Measurements from ENCODE around the gene RNF19B. TPM values are rescaled to one million over a fixed set of nuclear protein-coding genes. Genes with fewer than 3 reads are reported as not detected.

The RNF19B gene
- total RNA-seq, 1 donor from 2014 or later: 24.6 TPM

DNA sequence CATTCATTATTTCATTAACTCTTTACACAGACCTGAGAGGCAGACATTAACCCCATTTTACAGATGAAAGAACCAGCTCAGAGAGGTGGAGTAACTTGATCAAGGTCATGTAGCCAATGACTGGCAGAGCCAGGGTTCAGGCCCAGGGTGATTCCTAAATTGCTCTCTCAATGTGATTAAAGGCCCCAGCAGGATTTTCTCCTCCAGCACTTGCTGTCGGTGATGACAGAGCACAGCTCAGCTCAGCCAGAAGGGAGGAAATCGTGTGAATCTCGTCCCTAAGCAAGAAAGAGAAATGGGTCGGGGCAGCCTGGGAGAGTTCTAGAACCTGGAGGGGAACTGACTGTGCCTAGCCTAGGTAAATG, 19.5 kb upstream of the RNF19B start:
- H3K4me3 ChIP-seq: no peak overlapping the region
- intact Hi-C loops (cut with DNase I): no loop called here
- peaks cover 34% of the 10 kb centered on the region for H3K4me1 ChIP-seq
- H3K9me3 ChIP-seq: no peaks in the 10 kb centered on the region
- no peak for TF ChIP-seq POLR2AphosphoS5 (IDR thresholded peaks at IDR 0.05; ENCODE audit: insufficient read depth in 1 of 2, low read depth in 1 of 2)
- TF ChIP-seq, protein P1, sequence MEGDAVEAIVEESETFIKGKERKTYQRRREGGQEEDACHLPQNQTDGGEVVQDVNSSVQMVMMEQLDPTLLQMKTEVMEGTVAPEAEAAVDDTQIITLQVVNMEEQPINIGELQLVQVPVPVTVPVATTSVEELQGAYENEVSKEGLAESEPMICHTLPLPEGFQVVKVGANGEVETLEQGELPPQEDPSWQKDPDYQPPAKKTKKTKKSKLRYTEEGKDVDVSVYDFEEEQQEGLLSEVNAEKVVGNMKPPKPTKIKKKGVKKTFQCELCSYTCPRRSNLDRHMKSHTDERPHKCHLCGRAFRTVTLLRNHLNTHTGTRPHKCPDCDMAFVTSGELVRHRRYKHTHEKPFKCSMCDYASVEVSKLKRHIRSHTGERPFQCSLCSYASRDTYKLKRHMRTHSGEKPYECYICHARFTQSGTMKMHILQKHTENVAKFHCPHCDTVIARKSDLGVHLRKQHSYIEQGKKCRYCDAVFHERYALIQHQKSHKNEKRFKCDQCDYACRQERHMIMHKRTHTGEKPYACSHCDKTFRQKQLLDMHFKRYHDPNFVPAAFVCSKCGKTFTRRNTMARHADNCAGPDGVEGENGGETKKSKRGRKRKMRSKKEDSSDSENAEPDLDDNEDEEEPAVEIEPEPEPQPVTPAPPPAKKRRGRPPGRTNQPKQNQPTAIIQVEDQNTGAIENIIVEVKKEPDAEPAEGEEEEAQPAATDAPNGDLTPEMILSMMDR (IDR thresholded peaks at IDR 0.05): no peak
- TF ChIP-seq POLR2A (IDR thresholded peaks at IDR 0.05): no peak
- no peak overlapping the region for H3K27ac ChIP-seq
- H3K27me3 ChIP-seq: no peaks in the 10 kb centered on the region
- no peaks in the 10 kb centered on the region for H3K36me3 ChIP-seq
- DNase-seq (ENCODE audit: extremely low spot score in 2 of 2): no peak

DNA sequence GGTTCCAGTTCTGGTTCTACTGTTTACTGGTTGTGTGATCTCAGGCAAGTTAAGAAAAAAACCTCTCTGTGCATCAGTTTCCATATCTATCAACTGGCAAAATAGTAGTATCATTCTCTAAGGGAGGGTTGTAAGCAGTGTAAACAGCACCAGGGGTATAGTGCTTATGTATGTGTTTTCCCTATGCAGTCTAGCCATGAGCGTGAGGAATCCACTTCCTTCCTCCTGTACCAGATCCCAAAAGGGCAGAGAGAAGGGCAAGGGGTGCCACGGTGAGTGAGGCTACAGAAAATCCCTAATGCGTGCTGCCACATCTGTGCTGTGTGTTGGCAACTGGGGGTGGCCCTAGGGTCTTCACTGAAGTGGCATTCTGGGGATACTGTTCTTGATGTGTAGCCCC, 18.4 kb upstream of the RNF19B start:
- no peak overlapping the region for H3K4me3 ChIP-seq
- TF ChIP-seq POLR2A (IDR thresholded peaks at IDR 0.05) (no peak), POLR2AphosphoS5 (IDR thresholded peaks at IDR 0.05; ENCODE audit: insufficient read depth in 1 of 2, low read depth in 1 of 2) (no peak)
- TF ChIP-seq, protein P1 (IDR thresholded peaks at IDR 0.05): no peak
- no peaks in the 10 kb centered on the region for H3K27me3 ChIP-seq
- no peak overlapping the region for H3K27ac ChIP-seq
- intact Hi-C loops (cut with DNase I): no loop called here
- H3K36me3 ChIP-seq: no peaks in the 10 kb centered on the region
- no peak for DNase-seq (ENCODE audit: extremely low spot score in 2 of 2)
- peaks cover 25% of the 10 kb centered on the region for H3K4me1 ChIP-seq
- no peaks in the 10 kb centered on the region for H3K9me3 ChIP-seq

DNA sequence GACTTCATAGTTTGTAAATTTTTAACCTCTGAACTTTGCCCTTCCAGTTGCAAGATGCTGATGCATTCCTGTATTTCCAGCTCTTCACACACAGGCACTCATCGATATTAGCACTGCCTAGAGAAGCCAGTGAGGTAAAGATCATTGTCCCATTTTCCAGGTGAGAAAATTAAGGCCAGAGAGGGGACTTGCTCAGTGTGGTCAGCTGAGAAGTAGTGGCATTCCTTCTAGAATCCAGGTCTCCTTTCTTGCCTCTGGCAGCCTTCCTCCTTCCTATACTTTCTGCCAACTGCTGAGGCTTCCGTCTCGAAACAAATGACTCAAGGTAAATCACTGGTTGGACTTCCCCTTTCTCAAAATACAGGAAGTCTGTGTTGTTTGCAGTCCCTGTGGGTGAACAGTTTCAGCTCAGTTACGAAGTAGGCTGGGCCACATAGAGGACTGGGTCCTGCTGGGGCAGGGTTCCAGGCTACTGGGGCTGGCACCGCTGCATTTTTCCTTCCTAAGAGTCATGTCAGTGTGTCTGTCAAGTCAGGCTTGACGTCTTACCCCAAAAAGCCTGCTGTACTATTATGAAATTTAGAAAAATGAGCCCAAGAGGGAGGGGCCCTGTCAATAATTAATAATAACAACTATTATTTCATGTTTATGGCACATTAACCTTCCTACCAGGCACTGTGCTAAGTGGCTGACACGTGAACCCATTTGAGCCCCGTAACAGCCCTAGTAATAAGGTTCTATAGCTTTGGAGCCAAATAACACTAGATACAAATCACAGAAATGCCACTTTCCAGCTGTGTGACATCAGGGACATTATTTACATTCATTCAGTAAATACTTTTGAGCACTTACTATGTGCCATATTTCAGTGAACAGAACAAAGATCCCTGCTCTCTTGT, 16.6 kb upstream of the RNF19B start:
- no peak for DNase-seq (ENCODE audit: extremely low spot score in 2 of 2)
- Histone ChIP-seq H3K4me3 (no peak overlapping the region), H3K27me3 (no peaks in the 10 kb centered on the region), H3K27ac (peak overlapping the region; percentile 71), H3K9me3 (no peaks in the 10 kb centered on the region), H3K36me3 (no peaks in the 10 kb centered on the region), H3K4me1 (peaks cover 25% of the 10 kb centered on the region)
- TF ChIP-seq, protein P1 (IDR thresholded peaks at IDR 0.05): no peak
- TF ChIP-seq POLR2AphosphoS5 (IDR thresholded peaks at IDR 0.05; ENCODE audit: insufficient read depth in 1 of 2, low read depth in 1 of 2): peak in 1 of 2 donors; percentile 92
- TF ChIP-seq POLR2A (IDR thresholded peaks at IDR 0.05): no peak
- intact Hi-C loops (cut with DNase I): no loop called here

GRCh38 chr1:32980080-32980479, 15.5 kb upstream of the RNF19B start:
- Histone ChIP-seq H3K4me3 (no peak overlapping the region), H3K27ac (no peak overlapping the region), H3K9me3 (no peaks in the 10 kb centered on the region), H3K36me3 (no peaks in the 10 kb centered on the region), H3K27me3 (no peaks in the 10 kb centered on the region), H3K4me1 (peaks cover 22% of the 10 kb centered on the region)
- DNase-seq (ENCODE audit: extremely low spot score in 2 of 2): no peak
- intact Hi-C loops (cut with DNase I): no loop called here
- no peak for TF ChIP-seq POLR2AphosphoS5 (IDR thresholded peaks at IDR 0.05; ENCODE audit: insufficient read depth in 1 of 2, low read depth in 1 of 2)
- TF ChIP-seq, protein P1 (IDR thresholded peaks at IDR 0.05): no peak
- TF ChIP-seq POLR2A (IDR thresholded peaks at IDR 0.05): no peak

DNA sequence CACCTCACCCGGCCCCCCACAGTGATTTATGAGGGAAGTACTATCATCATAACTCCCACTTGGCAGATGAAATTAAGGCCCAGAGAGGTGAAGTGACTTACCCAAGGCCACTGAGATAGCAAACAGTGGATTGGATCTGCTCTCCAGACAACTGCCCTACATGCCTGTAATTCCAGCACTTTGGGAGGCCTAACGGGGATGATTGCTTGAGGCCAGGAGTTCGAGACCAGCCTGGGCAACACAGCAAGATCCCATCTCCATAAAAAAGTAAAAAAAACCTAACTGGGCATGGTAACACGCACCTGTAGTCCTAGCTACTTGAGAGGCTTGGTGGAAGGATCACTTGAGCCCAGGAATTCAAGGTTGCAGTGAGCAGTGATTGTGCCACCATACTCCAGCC, 14.2 kb upstream of the RNF19B start:
- TF ChIP-seq POLR2A (IDR thresholded peaks at IDR 0.05) (no peak), POLR2AphosphoS5 (IDR thresholded peaks at IDR 0.05; ENCODE audit: insufficient read depth in 1 of 2, low read depth in 1 of 2) (no peak)
- TF ChIP-seq, protein P1 (IDR thresholded peaks at IDR 0.05): no peak
- no peaks in the 10 kb centered on the region for H3K9me3 ChIP-seq
- no peak overlapping the region for H3K27ac ChIP-seq
- H3K4me1 ChIP-seq: peaks cover 10% of the 10 kb centered on the region
- H3K36me3 ChIP-seq: no peaks in the 10 kb centered on the region
- no peak for DNase-seq (ENCODE audit: extremely low spot score in 2 of 2)
- intact Hi-C loops (cut with DNase I): no loop called here
- no peak overlapping the region for H3K4me3 ChIP-seq
- no peaks in the 10 kb centered on the region for H3K27me3 ChIP-seq

Data from vagina (tissue), 2 donors.